IMR-90 (cell line): Measurements from ENCODE around the gene RIT1. TPM values are rescaled to one million over a fixed set of nuclear protein-coding genes. Genes with fewer than 3 reads are reported as not detected.

Experiments used
- ATAC-seq: fragments of 200-7000 bp; cut with Tn5 transposase; 2 replicates; pipeline ENCODE4 v1.9.1; 2020; ENCODE audit warnings: low read depth, mild to moderate bottlenecking, moderate library complexity
- BruUV-seq: library from RNA; stranded (reverse); fragments of 400-500 nt; replicated peaks from 2 replicates; lab custom pipeline; 2021; lab: Mats Ljungman, UMichigan
- CTCF ChIA-PET: fragments of 300-600 bp; formaldehyde crosslinking; extraction: SDS; loops from one replicate; lab custom pipeline; 2021; ENCODE audit warnings: antibody characterized with exemption; lab: Yijun Ruan, JAX
- POLR2A ChIA-PET: fragments of 300-600 bp; sonication (Branson Sonifier 250); formaldehyde crosslinking; loops from one replicate; lab custom pipeline; 2022; ENCODE audit warnings: antibody characterized with exemption; ENCODE audit not compliant: unreplicated experiment; lab: Charles Lee
- DNase-seq: peaks from one replicate; pipeline ENCODE4 v3.0.0; 2013
- H2AFZ ChIP-seq: replicated peaks from 2 replicates; pipeline ENCODE3; 2013; ENCODE audit warnings: low read length, mild to moderate bottlenecking; ENCODE audit not compliant: poor library complexity
- H2AK5ac ChIP-seq: 2 replicates; pipeline ENCODE4 v1.6.1; 2013; ENCODE audit warnings: low read depth, low read length, inconsistent platforms
- H2AK9ac ChIP-seq: replicated peaks from 2 replicates; pipeline ENCODE3; 2013; ENCODE audit warnings: mild to moderate bottlenecking, low read depth, low read length, moderate library complexity; ENCODE audit not compliant: poor library complexity
- H2BK120ac ChIP-seq: 2 replicates; pipeline ENCODE4 v1.6.1; 2013; ENCODE audit warnings: low read depth, low read length, inconsistent platforms
- H2BK15ac ChIP-seq: 3 replicates; pipeline ENCODE4 v1.6.1; 2013; ENCODE audit warnings: low read depth, low read length, inconsistent platforms
- H2BK20ac ChIP-seq: 2 replicates; pipeline ENCODE4 v1.6.1; 2013; ENCODE audit warnings: low read depth, mild to moderate bottlenecking, inconsistent platforms, low read length, moderate library complexity
- H2BK5ac ChIP-seq: 2 replicates; pipeline ENCODE4 v1.6.1; 2013; ENCODE audit warnings: mild to moderate bottlenecking, low read depth, low read length, inconsistent platforms; ENCODE audit not compliant: poor library complexity, severe bottlenecking
- H3K14ac ChIP-seq: replicated peaks from 2 replicates; pipeline ENCODE4 v1.6.1; 2013; ENCODE audit warnings: low read depth, low read length, inconsistent platforms
- H3K18ac ChIP-seq: 2 replicates; pipeline ENCODE4 v1.6.1; 2013; ENCODE audit warnings: low read depth, low read length, control low read depth
- H3K23ac ChIP-seq: 2 replicates; pipeline ENCODE4 v1.6.1; 2013; ENCODE audit warnings: low read depth, low read length, inconsistent platforms
- H3K27ac ChIP-seq: 2 replicates; pipeline ENCODE4 v1.5.1; 2013; ENCODE audit warnings: mild to moderate bottlenecking, control low read depth, low read length; ENCODE audit not compliant: insufficient read depth
- H3K27me3 ChIP-seq: 2 replicates; pipeline ENCODE4 v1.6.1; 2013; ENCODE audit warnings: low read length; ENCODE audit not compliant: control insufficient read depth, insufficient read depth
- H3K36me3 ChIP-seq: 2 replicates; pipeline ENCODE4 v1.6.1; 2013; ENCODE audit warnings: low read length, mixed read lengths; ENCODE audit not compliant: control insufficient read depth, insufficient read depth
- H3K4ac ChIP-seq: 2 replicates; pipeline ENCODE4 v1.6.1; 2013; ENCODE audit warnings: low read depth, low read length, inconsistent platforms
- H3K4me1 ChIP-seq: 2 replicates; pipeline ENCODE4 v1.6.1; 2013; ENCODE audit warnings: low read length, mixed read lengths; ENCODE audit not compliant: control insufficient read depth, insufficient read depth
- H3K4me2 ChIP-seq: 2 replicates; pipeline ENCODE4 v1.6.1; 2013; ENCODE audit warnings: low read depth, mild to moderate bottlenecking, control low read depth, low read length, moderate library complexity
- H3K4me3 ChIP-seq: 2 replicates; pipeline ENCODE4 v1.5.1; 2013; ENCODE audit warnings: low read depth, mild to moderate bottlenecking, control low read depth, low read length, moderate library complexity; ENCODE audit not compliant: insufficient read depth
- H3K56ac ChIP-seq: 2 replicates; pipeline ENCODE4 v1.6.1; 2013; ENCODE audit warnings: low read length, inconsistent platforms; ENCODE audit not compliant: insufficient read depth; ENCODE audit errors: extremely low read depth
- H3K79me1 ChIP-seq, 2 experiments: 2 replicates each; pipeline ENCODE4 v1.6.1; 2013; ENCODE audit warnings: low read length in 2 of 2, inconsistent platforms in 1 of 2, low read depth in 1 of 2
- H3K9ac ChIP-seq: 2 replicates; pipeline ENCODE4 v1.6.1; 2013; ENCODE audit warnings: low read depth, low read length, control low read depth
- H3K9me1 ChIP-seq: 2 replicates; pipeline ENCODE4 v1.6.1; 2013; ENCODE audit warnings: low read length, inconsistent platforms; ENCODE audit not compliant: insufficient read depth
- H3K9me3 ChIP-seq: 2 replicates; pipeline ENCODE4 v1.6.1; 2013; ENCODE audit warnings: low read length; ENCODE audit not compliant: control insufficient read depth, insufficient read depth
- H4K20me1 ChIP-seq: 2 replicates; pipeline ENCODE4 v1.6.1; 2013; ENCODE audit warnings: low read length, inconsistent platforms; ENCODE audit not compliant: insufficient read depth
- H4K5ac ChIP-seq: 2 replicates; pipeline ENCODE4 v1.6.1; 2013; ENCODE audit warnings: mild to moderate bottlenecking, low read depth, low read length, control low read depth
- H4K8ac ChIP-seq, 2 experiments: 2 replicates each; pipeline ENCODE4 v1.6.1; 2013; ENCODE audit warnings: low read depth in 2 of 2, low read length in 2 of 2, control low read depth in 1 of 2, inconsistent platforms in 1 of 2
- H4K91ac ChIP-seq: 2 replicates; pipeline ENCODE4 v1.6.1; 2013; ENCODE audit warnings: low read depth, low read length, inconsistent platforms; ENCODE audit not compliant: insufficient read depth
- BHLHE40 ChIP-seq: fragments of 150-350 bp; IDR thresholded peaks from 2 replicates; pipeline ENCODE4 v1.6.1; 2016; ENCODE audit warnings: mild to moderate bottlenecking, low read depth, low read length
- CEBPB ChIP-seq: IDR thresholded peaks from 2 replicates; pipeline ENCODE4 v1.6.1; 2012; ENCODE audit warnings: low read depth, low read length, improper control_type of control experiment
- CHD1 ChIP-seq: IDR thresholded peaks from 2 replicates; pipeline ENCODE4 v1.6.1; 2012; ENCODE audit warnings: low read depth, low read length, improper control_type of control experiment
- CTCF ChIP-seq: conservative IDR thresholded peaks from 2 replicates; pipeline ENCODE4 v1.5.1; 2012; ENCODE audit warnings: mild to moderate bottlenecking, low read depth, low read length, improper control_type of control experiment
- FOS ChIP-seq: fragments of 150-350 bp; IDR thresholded peaks from 2 replicates; pipeline ENCODE4 v1.6.1; 2016; ENCODE audit warnings: low read depth, low read length
- MAFK ChIP-seq: IDR thresholded peaks from 2 replicates; pipeline ENCODE4 v1.6.1; 2012; ENCODE audit warnings: low read depth, low read length, improper control_type of control experiment
- MAZ ChIP-seq: IDR thresholded peaks from 2 replicates; pipeline ENCODE4 v1.6.1; 2012; ENCODE audit warnings: low read depth, mild to moderate bottlenecking, low read length, improper control_type of control experiment, moderate library complexity, borderline replicate concordance
- MXI1 ChIP-seq: IDR thresholded peaks from 2 replicates; pipeline ENCODE4 v1.6.1; 2012; ENCODE audit warnings: low read depth, mild to moderate bottlenecking, low read length, moderate library complexity, borderline replicate concordance
- NFE2L2 ChIP-seq: fragments of 150-350 bp; IDR thresholded peaks from 2 replicates; pipeline ENCODE4 v1.6.1; 2016; ENCODE audit warnings: low read depth, mild to moderate bottlenecking, low read length
- POLR2A ChIP-seq: IDR thresholded peaks from 2 replicates; pipeline ENCODE4 v1.6.1; 2012; ENCODE audit warnings: mild to moderate bottlenecking, low read depth, low read length
- RAD21 ChIP-seq: IDR thresholded peaks from 2 replicates; pipeline ENCODE4 v1.6.1; 2012; ENCODE audit warnings: low read length, improper control_type of control experiment
- RCOR1 ChIP-seq: IDR thresholded peaks from 2 replicates; pipeline ENCODE4 v1.6.1; 2012; ENCODE audit warnings: mild to moderate bottlenecking, low read length, improper control_type of control experiment; ENCODE audit not compliant: insufficient replicate concordance
- RFX5 ChIP-seq: IDR thresholded peaks from 2 replicates; pipeline ENCODE4 v1.8.0; 2012; ENCODE audit warnings: low read depth, mild to moderate bottlenecking, low read length, moderate library complexity
- SMC3 ChIP-seq: fragments of 150-350 bp; IDR thresholded peaks from 2 replicates; pipeline ENCODE4 v1.6.1; 2016; ENCODE audit warnings: low read depth, mild to moderate bottlenecking, antibody characterized with exemption, low read length, moderate library complexity
- USF2 ChIP-seq: fragments of 150-350 bp; IDR thresholded peaks from 2 replicates; pipeline ENCODE4 v1.6.1; 2017; ENCODE audit warnings: mild to moderate bottlenecking, antibody characterized with exemption, low read length, low read depth
- WGBS, 2 experiments: methylation state at CpG; one replicate each; pipeline versions ENCODE4 v1.1.5 to v1.1.7; 2013; ENCODE audit warnings: missing lambda C conversion rate in 2 of 2; ENCODE audit not compliant: insufficient read length in 1 of 2; ENCODE audit errors: extremely low coverage in 2 of 2; 5-methylcytosine and 5-hydroxymethylcytosine counted together
- dilution Hi-C: fragments of 300-500 bp; cut with HindIII; formaldehyde crosslinking; loops from one replicate; pipeline ENCODE4 v1.14.3; 2018; ENCODE audit warnings: low sequenced_read_pairs; ENCODE audit not compliant: unreplicated experiment
- in situ Hi-C: fragments of 300-500 bp; cut with MboI; formaldehyde crosslinking; loops from 3 replicates; pipeline ENCODE4 v1.14.3; 2019; ENCODE audit warnings: low sequenced_read_pairs, inconsistent platforms, mixed read lengths
- intact Hi-C: fragments of 100-400 bp; cut with micrococcal nuclease; formaldehyde crosslinking; loops from 2 replicates; pipeline ENCODE4 v1.10.0; 2022
- polyA plus RNA-seq, 3 experiments: library from polyadenylated mRNA; depleted of rRNA; stranded (reverse); fragments of >200 nt; gene quantifications; 2 replicates each; pipeline ENCODE4 v1.2.3, GENCODE V29; 2012; ENCODE audit warnings: low replicate concordance in 1 of 3
- total RNA-seq: library from RNA; depleted of rRNA; stranded (reverse); fragments of >200 nt; gene quantifications from 2 replicates; pipeline ENCODE4 v1.2.3, GENCODE V29; 2012

RIT1 gene
- total and polyA plus RNA-seq, 2 of the 4 experiments (the other 2 are of a cell fraction), result 29.6 to 46.8 TPM

GRCh38 chr1:155933591-155934096 lies 22.5 kb upstream of the RIT1 start:
- DNase-seq (no peak), ATAC-seq (no peak)
- Histone ChIP-seq H2BK120ac (peak overlapping the region; percentile 51; the same call in 1 of the 2 replicates), H3K9me1 (0 out of 2 replicates have a peak, but pooled peaks cover 2% of the 10 kb centered on the region), H4K5ac (peak overlapping the region; percentile 84), H2BK20ac (no peak overlapping the region), H2BK5ac (peak overlapping the region; percentile 86), H2AK9ac (peak overlapping the region; percentile 97), H3K4ac (peak overlapping the region; percentile 97), H3K56ac (peak overlapping the region; percentile 90), H2AK5ac (peak overlapping the region; percentile 98), H3K36me3 (peaks cover 30% of the 10 kb centered on the region), H4K8ac (peak overlapping the region; percentile 40 to 94), H4K91ac (peak overlapping the region; percentile 85), H3K9ac (peak overlapping the region; percentile 94), H3K4me1 (peaks cover 7% of the 10 kb centered on the region), H3K18ac (no peak overlapping the region; the same call in 1 of the 2 replicates), H3K27ac (peak overlapping the region; percentile 93), H3K23ac (peak overlapping the region; percentile 91), H3K4me2 (peak overlapping the region; percentile 98), H3K27me3 (no peaks in the 10 kb centered on the region), H3K4me3 (peak overlapping the region; percentile 78), H3K79me1 (peaks cover 0 to 43% of the 10 kb centered on the region in 2 experiments; a peak in 3 of 4 replicates), H4K20me1 (peaks cover 37% of the 10 kb centered on the region), H2BK15ac (no peak overlapping the region), H3K9me3 (no peaks in the 10 kb centered on the region), H3K14ac (peak overlapping the region; percentile 96), H2AFZ (peak overlapping the region; percentile 72)
- WGBS, 2 experiments, result 0 to 96% methylated on average over 2 to 4 of the region's 10 CpGs
- TF ChIP-seq CTCF (no peak), RFX5 (no peak), RCOR1 (no peak), FOS (no peak), USF2 (no peak), POLR2A (no peak), NFE2L2 (no peak), CHD1 (no peak), SMC3 (no peak), RAD21 (no peak), MAZ (no peak), CEBPB (no peak), BHLHE40 (no peak), MXI1 (no peak), MAFK (no peak)
- dilution Hi-C loops (no loop called here), intact Hi-C loops (no loop called here), in situ Hi-C loops (no loop called here)
- CTCF ChIA-PET, result interaction anchor here (1.4 kb wide), 1 partner anchor 16 kb away, joined by 4 read pairs; no protein-coding TSS in a partner anchor
- POLR2A ChIA-PET, result interaction anchor here (1.1 kb wide), 1 partner anchor 45 kb away, joined by 3 read pairs; the partner anchor contains the start of gene ARHGEF2
- no TSS peak for BruUV-seq
